ENCODE data around the gene WBP1L. TPM values are rescaled to one million over a fixed set of nuclear protein-coding genes. Genes with fewer than 3 reads are reported as not detected.

WBP1L gene
- total RNA-seq, 1 donor from 2014 or later = 80.8 TPM

- Histone ChIP-seq H3K4me3 (no peak overlapping the region), H3K4me1 (peaks cover 61% of the 10 kb centered on the region), H3K9me3 (no peaks in the 10 kb centered on the region), H3K27ac (peak overlapping the region; percentile 27), H3K27me3 (no peaks in the 10 kb centered on the region), H3K36me3 (no peaks in the 10 kb centered on the region)
- no peak for TF ChIP-seq POLR2A (IDR thresholded peaks at IDR 0.05)
- TF ChIP-seq POLR2AphosphoS5 (IDR thresholded peaks at IDR 0.05; ENCODE audit: insufficient read depth in 1 of 2, low read depth in 1 of 2) = no peak
- no peak for TF ChIP-seq CTCF (IDR thresholded peaks at IDR 0.05)
- intact Hi-C loops (cut with DNase I) = loop anchor here (2.0 kb wide), 1 partner anchor 65 kb away; no protein-coding TSS in a partner anchor
- no peak for DNase-seq (ENCODE audit: extremely low spot score in 2 of 2)
These were observed 31.7 kb upstream of the WBP1L start for GRCh38 chr10:102712089-102712488.

- TF ChIP-seq POLR2AphosphoS5 (IDR thresholded peaks at IDR 0.05; ENCODE audit: insufficient read depth in 1 of 2, low read depth in 1 of 2) (no peak), POLR2A (IDR thresholded peaks at IDR 0.05) (no peak), CTCF (IDR thresholded peaks at IDR 0.05) (no peak)
- intact Hi-C loops (cut with DNase I) = loop anchor here (2.0 kb wide), 1 partner anchor 66 kb away; no protein-coding TSS in a partner anchor
- no peak for DNase-seq (ENCODE audit: extremely low spot score in 2 of 2)
- Histone ChIP-seq H3K27ac (peak overlapping the region; percentile 92), H3K36me3 (no peaks in the 10 kb centered on the region), H3K4me1 (peaks cover 54% of the 10 kb centered on the region), H3K9me3 (no peaks in the 10 kb centered on the region), H3K4me3 (peak overlapping the region; percentile 88 to 95), H3K27me3 (no peaks in the 10 kb centered on the region)
These were observed 30.8 kb upstream of the WBP1L start for GRCh38 chr10:102712843-102713538.

- TF ChIP-seq POLR2AphosphoS5 (IDR thresholded peaks at IDR 0.05; ENCODE audit: insufficient read depth in 1 of 2, low read depth in 1 of 2) = no peak
- no peak for TF ChIP-seq CTCF (IDR thresholded peaks at IDR 0.05)
- TF ChIP-seq POLR2A (IDR thresholded peaks at IDR 0.05) = no peak
- no peak for DNase-seq (ENCODE audit: extremely low spot score in 2 of 2)
- no peaks in the 10 kb centered on the region for H3K9me3 ChIP-seq
- H3K27me3 ChIP-seq = no peaks in the 10 kb centered on the region
- intact Hi-C loops (cut with DNase I) = loop anchor here (2.0 kb wide), 1 partner anchor 67 kb away; no protein-coding TSS in a partner anchor
- peak overlapping the region; percentile 88 to 95 for H3K4me3 ChIP-seq
- peak overlapping the region; percentile 92 for H3K27ac ChIP-seq
- H3K4me1 ChIP-seq = peaks cover 54% of the 10 kb centered on the region
- no peaks in the 10 kb centered on the region for H3K36me3 ChIP-seq
These were observed 30.3 kb upstream of the WBP1L start for GRCh38 chr10:102713539-102713813.

- H3K4me1 ChIP-seq = peaks cover 52% of the 10 kb centered on the region
- TF ChIP-seq POLR2A (IDR thresholded peaks at IDR 0.05) (peak in 1 of 2 donors; percentile 66), POLR2AphosphoS5 (IDR thresholded peaks at IDR 0.05; ENCODE audit: insufficient read depth in 1 of 2, low read depth in 1 of 2) (peak; percentile 93 to 96), CTCF (IDR thresholded peaks at IDR 0.05) (peak in 2 of 3 experiments; percentile 22 to 49)
These were observed 29.7 kb upstream of the WBP1L start, which contains the start of gene ARL3 for GRCh38 chr10:102713814-102714620. TSS of gene ARL3 (minus strand) at chr10:102714397. CDS start at chr10:102714275, 122 bp downstream.

More at GRCh38 chr10:102713814-102714620, 29.7 kb upstream of the WBP1L start, which contains the start of gene ARL3:
- Histone ChIP-seq H3K9me3 (no peaks in the 10 kb centered on the region), H3K4me3 (peak within 1 kb of the TSS; percentile 88 to 95), H3K27ac (peak within 1 kb of the TSS; percentile 92), H3K36me3 (no peaks in the 10 kb centered on the region), H3K27me3 (no peaks in the 10 kb centered on the region)
- DNase-seq (ENCODE audit: extremely low spot score in 2 of 2) = peak in 1 of 2 donors; percentile 99
- intact Hi-C loops (cut with DNase I) = loop anchor here (2.0 kb wide), 1 partner anchor 67 kb away; no protein-coding TSS in a partner anchor

All from vagina (tissue), 2 donors.